ENCODE results near the gene ANKRD10. TPM values are rescaled to one million over a fixed set of nuclear protein-coding genes. Genes with fewer than 3 reads are reported as not detected.
"Not testable (repeated sequence)": the region's sequence is repeated elsewhere in the genome, so short reads cannot be mapped to it uniquely, and the experiment has no call there.

Gene ANKRD10
- 100 to 1,000 TPM; 114 to 138 TPM for total RNA-seq
- long read RNA-seq, donor 1, transcript ANKRD10-201 (6 exons, 2,495 nt): major isoform, 22 of 35 reads
- long read RNA-seq, donor 1, partial matches to known transcripts: 4 of 35 reads
- long read RNA-seq, donor 1, other reads (novel, unspliced or antisense): 9 of 35 reads
- long read RNA-seq, donor 2, transcript ANKRD10-201 (6 exons, 2,495 nt): major isoform, 77 of 136 reads
- long read RNA-seq, donor 2, transcript ANKRD10-202 (5 exons, 1,193 nt): minor isoform, 6 of 136 reads
- long read RNA-seq, donor 2, partial matches to known transcripts: 19 of 136 reads
- long read RNA-seq, donor 2, other reads (novel, unspliced or antisense): 33 of 136 reads

DNA sequence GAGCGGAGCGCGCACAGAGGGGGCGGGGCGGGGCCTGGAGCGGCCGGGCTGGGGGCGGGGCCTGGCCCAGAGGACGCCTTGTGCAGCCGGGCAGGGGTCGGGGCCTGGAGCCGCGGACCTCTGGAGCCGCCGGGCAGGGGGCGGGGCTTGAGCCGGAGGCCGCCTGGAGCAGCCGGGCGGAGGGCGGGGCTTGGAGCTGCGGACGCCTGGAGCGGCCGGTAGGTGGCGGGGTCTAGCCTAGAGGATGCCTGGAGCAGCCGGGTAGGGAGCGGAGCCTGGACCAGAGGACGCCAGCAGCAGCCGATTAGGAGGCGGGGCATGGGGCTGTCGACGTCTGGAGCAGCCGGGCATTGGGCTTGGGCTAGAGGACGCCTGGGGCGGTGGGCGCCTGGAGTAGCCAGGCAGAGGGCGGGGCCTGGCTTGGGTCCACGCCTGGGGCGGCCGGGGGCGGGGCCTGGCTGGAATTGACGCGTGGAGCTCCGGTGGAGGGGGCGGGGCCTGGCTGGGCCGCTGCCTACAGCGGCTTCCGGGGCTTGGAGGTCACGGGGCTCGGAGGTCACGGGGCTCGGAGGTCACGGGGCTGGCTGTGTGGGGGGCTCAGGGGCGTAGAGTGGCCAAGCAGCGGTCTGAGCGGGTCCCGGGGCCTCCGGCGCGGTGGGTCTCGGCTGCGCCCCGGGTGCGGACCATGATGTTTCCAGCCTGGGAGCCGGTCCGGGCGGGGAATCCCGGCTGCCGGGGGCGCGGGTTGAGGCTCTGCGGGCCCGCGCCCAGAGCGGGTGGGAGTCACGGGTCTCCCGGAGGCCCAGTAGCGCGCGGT is at the start of gene ANKRD10:
Gene ANKRD10 (minus strand): TSS at position 13 of the 817 bp plus-strand sequence. CDS start 135 bp downstream, outside the sequence.
- intact Hi-C loops (cut with DNase I): loop anchor here (10.0 kb wide), 2 partner anchors 150 to 200 kb away; partner anchors contain the start of gene ING1 (in 1 of the 2)
- peak; percentile 100 for DNase-seq (ENCODE audit: low spot score)

DNA sequence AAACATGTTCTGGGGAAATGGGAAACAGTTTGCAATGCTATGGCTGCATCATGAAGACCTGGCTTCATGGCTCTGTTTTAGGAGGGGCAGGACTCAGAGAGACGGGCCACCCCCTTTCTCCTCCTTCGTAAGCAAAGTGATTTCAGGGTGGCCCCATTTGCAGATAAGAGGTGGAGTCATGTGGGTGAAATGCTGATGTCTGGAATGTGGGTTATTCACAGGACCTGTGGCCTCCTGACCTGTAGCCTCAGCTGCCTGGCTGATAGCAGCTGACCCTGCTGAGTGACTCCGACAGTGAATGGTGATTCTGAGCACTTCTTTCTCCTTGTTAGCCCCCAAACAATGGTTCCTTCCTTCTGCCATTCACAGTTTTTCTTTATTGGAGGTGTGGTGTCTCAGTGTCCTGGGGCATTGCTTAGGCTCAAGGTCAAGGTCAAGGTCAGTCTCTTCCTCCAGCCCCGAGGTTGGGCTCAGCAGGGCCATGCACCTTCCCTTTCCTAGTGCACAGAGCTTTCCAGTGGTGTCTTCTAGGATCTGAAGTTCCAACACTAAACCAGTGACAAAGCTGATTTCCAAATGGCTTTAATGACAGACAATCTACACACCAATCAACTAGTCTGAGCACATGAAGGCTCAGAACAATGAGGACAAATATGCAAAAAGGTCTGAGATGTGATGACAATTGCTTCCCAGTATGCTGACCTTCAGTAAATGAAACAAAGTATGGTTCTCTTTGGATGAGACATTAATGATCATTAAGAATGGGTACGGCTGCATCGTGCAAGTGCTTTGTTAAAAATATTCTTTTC is 49.6 kb upstream of the ANKRD10 start:
- intact Hi-C loops (cut with DNase I): no loop called here
- DNase-seq (ENCODE audit: low spot score): no peak

DNA sequence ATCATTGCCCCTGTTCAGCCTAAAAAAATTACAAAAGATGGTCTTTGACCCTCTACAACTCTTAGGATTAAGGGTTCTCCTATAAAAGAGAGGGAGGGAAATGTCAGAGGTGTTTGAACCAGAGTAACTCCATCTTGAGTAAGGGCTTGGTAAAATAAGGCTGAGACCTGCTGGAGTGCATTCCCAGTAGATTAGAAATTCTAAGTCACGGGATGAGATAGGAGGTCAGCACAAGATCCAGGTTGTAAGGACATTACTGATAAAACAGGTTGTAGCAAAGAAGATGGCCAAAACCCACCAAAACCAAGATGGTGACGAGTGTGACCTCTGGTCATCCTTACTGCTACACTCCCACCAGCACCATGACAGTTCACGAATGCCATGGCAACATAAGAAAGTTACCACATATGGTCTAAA is 48.7 kb upstream of the ANKRD10 start:
- intact Hi-C loops (cut with DNase I): no loop called here
- DNase-seq (ENCODE audit: low spot score): no peak

DNA sequence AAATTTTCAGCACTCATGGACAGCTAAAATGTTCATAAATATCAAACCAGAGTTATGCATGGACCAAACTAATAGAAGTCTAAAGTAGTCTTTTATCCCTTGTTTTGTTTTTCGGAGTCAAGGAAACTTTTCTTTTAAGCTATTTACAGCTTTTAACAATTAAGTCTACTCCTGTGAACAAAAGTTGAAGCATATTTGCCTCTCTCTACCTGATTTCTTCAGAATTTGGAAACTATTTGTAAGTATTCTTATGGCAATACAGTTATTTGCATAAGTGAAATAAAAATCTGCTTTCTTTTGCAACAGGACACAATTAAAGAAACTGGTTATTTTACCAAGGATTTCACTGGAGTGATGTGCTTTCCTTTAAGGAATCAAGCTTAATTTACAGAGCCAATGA is 47.1 kb upstream of the ANKRD10 start:
- intact Hi-C loops (cut with DNase I): no loop called here
- DNase-seq (ENCODE audit: low spot score): no peak

DNA sequence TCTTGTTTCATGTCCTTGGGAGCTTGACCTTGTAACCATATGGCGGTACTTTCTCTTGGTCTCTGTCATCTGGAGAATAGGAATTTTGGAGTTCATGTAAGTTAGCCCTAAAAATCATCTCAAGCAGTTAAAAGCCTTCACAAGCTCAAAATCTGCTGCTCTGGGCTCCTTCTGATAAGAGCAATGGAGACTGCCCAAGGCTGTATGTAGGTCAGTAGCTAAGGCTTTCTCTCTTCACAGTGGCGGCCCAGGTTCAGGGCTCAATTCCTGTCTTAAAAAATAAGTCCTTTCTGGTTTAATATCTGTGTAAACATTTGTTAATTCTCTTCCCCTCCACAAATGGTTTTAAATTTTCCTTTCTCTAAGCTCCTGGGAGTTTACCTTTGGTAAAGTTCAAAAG is 45.3 kb upstream of the ANKRD10 start:
- intact Hi-C loops (cut with DNase I): no loop called here
- no peak for DNase-seq (ENCODE audit: low spot score)

DNA sequence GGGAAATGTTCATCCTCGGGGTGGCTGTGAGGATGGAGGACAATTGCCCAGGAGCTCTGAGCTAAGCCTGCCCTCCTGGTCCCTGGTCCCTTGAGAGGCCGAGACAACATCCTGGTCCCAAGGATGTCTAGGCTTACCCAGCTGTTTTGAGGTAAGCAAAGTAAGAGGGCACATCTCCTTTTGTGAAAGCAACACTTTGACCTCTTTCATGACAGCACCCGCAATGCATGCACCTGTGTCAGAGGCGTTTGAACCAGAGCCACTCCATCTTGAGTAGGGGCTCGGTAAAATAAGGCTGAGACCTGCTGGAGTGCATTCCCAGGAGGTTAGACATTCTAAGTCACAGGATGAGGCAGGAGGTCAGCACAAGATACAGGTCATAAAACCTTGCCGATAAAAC is 43.1 kb upstream of the ANKRD10 start:
- intact Hi-C loops (cut with DNase I): no loop called here

DNA sequence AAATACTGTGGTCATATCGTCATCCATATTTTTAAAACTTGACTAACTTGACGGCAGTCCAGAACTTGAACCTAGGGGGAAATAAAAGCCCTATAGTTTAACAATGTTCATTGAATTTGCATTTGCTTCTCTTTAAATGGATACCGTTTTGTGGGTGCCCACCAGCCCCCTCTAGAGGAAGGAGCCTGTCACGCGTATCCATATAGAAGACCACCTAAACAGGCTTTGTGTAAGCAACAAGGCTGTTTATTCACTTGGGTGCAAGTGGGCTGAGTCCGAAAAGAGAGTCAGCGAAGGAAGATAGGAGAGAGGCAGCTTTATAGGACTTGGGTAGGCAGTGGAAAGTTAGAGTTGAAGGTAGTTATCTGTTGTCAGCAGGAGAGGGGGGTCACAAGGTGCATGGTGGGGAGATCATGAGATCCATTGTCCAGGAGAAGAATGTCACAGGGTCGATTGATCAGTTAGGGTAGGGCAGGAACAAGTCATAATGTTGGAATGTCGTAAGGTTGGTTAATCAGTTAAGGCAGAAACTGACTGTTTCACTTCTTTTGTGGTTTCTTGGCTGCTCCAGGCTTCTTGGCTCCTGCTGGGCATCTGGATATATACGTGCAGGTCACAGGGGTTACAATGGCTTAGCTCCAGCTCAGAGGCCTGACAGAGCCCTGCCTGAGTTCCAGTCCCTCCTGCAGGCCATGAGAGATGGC is 42.5 kb upstream of the ANKRD10 start:
- intact Hi-C loops (cut with DNase I): no loop called here
- no peak for DNase-seq (ENCODE audit: low spot score)

More for the DNA sequence above, 43.1 kb upstream of the ANKRD10 start:
- no peak for DNase-seq (ENCODE audit: low spot score)

DNA sequence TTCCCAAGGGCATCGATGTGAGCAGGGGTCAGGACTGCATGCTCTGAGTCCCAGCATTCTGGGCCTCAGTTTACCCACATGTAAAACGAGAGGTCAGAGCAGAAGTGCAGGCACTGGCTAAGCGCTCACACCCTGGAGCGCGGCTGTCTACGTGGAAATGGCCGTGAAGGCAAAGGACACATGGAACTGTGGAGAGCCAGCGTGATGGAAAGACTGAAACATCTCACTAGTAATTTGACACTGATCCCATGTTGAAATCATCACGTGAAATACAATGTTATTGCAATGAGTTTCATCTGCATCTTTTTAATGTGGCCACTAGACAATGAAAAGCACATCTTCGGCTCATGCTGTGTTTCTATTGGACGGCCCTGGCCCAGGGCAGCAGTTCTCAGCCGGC is 41.3 kb upstream of the ANKRD10 start:
- intact Hi-C loops (cut with DNase I); DNase-seq (ENCODE audit: low spot score): not testable (repeated sequence)

DNA sequence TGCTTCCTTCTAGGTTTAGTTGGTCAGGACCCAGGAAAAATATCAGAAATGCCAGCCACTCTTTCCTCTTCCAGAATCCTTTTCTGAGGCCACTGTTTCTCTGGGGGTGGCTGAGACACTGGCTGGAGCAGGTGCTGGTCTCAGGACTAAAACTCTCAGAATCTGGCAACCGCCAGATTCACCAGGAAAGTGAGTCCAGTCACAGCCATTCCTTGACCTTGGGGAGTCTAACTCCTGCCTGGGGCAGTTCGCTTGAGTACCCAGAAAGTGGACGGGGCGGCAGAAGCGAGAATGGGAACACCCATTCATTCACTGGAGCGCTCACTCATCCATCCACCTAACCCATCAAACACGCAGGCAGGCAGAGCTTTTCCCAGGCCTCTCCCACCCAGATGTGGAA is 40.7 kb upstream of the ANKRD10 start:
- DNase-seq (ENCODE audit: low spot score); intact Hi-C loops (cut with DNase I): not testable (repeated sequence)

DNA sequence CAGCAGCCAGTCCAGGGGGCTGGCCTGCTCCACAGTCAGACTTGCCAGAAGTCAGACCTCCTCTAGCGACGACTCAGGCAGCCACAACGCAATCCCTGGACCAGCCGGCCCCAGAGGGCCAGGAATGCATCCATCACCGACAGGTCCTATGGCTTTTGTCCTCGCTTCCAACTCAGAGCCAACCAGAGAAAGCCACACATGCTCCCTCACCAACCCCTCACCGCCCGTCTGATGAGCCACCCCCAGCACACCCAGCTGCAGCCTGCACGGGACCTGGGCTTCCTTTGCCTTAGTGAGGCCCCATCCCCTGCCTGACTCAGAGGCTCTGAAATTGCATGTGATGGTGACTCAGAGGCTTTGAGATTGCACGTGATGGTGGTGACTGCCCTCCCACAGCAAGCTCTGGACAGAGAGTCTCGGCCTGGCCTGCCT is 40.2 kb upstream of the ANKRD10 start:
- peak; percentile 90 for DNase-seq (ENCODE audit: low spot score)
- intact Hi-C loops (cut with DNase I): not testable (repeated sequence)

DNA sequence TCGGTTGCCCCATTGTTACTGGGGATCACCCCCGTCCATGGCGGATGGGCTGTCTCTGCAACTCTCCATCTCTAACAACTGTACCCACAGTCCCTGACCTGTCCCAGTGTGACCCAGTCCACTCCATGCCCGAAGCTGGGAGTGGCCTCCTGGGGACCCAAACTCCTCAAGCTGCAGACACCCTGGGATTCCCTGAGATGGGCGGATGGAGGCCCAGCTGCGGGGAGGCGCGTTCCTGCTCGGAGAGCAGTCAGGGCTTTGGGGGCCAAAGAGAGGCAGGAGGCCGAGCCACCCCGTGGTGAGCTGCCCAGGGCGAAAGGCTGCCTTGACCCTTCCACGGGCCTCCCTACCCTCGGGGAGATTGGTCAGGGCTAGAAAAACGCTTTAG is 39.7 kb upstream of the ANKRD10 start:
- DNase-seq (ENCODE audit: low spot score); intact Hi-C loops (cut with DNase I): not testable (repeated sequence)

DNA sequence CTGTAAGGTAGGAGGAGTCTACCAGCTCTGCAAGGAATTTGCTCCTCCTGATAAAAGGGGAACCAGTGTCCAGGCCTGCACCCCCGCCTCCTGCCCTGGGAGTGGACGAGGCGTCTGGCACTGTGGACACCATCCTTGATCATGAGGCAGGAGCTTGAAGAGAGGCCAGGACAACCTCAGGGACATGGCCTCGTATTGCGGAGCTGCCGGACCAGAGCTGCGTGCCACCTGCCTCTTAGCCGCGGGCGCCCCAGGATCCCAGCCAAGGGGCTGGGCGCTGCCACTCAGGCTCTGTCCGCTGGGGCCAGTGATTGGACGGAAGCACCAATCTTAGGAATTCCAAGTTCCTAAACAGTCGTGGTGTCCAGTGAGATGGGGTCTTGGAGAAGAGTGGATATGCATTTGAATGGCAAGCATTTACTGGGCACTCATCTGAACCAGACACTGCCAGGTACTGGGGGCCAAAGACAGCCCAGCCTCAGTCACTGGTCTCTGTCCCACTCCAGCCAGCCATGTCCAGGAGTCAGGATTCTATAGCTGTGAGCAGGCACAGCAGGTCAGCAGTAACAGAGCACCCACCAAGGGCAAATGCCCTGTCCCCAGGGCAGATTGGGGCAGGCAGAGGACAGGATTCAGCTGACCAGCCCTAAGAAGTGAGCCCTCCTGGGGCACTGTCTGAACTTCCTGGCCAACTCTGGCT is 39.1 kb upstream of the ANKRD10 start:
- DNase-seq (ENCODE audit: low spot score): no peak
- intact Hi-C loops (cut with DNase I): no loop called here

DNA sequence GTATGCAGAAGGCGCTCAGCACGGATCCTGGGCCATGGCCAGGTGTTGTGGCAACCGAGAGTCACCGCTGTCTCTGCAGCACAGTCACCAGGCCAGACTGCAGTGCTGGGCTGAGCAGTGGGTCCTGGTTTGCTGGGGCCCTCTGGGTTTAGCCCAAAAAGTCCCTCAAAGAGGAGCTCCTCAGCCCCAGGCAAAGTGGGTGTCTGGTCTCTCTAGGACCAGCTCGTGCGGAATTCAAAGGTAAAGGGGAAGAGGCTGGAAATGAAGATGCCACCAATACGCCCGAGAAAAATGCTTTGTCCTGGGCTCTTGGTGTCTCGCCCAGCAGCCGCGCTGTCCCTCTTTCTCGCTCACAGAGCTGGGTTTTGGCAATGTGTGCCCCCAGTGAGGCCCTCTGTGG is 38.5 kb upstream of the ANKRD10 start:
- no peak for DNase-seq (ENCODE audit: low spot score)
- intact Hi-C loops (cut with DNase I): no loop called here

DNA sequence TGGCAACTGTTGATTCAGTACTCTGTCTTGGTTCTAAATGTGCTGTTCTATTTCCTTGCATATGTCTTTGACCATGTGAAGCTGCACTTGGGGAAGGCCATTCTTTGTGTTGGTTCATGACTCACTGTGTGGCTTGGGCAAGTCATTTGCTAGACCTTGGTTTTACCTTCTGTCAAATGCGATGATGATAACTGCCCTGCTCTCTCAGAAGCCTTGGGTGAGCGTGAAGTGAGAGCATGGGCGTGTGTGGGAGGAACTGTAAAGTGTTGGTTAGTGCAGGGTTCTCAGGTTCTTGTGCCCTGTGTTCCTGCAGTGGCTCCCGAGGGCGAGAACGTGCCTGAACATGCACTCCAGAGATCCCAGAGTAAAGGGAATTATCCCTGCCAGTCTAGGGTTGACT is 37.3 kb upstream of the ANKRD10 start:
- DNase-seq (ENCODE audit: low spot score); intact Hi-C loops (cut with DNase I): not testable (repeated sequence)

DNA sequence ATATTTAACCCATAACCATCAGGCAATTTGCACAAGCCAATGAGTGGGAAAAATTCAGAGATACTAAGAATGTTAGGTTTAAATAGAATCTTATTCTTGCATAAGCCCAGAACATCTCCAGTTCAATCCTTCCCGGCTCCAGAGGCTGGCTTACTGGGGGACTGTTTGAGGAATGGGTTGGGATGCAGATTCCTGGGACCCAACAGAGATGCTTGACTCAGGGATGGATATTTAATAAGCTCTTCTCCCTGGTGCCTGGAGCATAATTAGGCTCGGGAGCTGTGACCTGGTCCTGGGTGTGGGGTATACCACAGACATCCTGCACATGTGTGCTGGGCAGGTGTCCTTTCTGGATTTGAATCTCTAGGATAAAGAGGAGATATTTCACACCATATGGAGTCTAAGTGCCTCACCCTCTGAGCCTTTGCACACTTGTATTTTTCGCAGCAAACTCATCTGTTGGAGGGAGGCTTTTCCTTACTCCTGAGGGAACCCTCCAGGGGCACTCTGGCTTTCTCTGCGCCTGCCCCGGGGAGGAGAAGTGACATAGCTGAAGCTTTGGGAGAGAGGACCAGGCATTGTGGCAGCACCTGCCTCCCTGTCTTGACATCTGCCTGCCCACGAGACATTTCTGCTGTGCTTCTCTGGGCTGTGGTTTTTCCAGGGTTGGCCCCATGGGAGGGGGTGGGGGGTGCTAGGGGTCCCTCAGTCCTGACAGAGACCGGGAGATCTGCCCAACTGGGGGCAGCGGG is 36.1 kb upstream of the ANKRD10 start:
- no peak for DNase-seq (ENCODE audit: low spot score)
- intact Hi-C loops (cut with DNase I): no loop called here

DNA sequence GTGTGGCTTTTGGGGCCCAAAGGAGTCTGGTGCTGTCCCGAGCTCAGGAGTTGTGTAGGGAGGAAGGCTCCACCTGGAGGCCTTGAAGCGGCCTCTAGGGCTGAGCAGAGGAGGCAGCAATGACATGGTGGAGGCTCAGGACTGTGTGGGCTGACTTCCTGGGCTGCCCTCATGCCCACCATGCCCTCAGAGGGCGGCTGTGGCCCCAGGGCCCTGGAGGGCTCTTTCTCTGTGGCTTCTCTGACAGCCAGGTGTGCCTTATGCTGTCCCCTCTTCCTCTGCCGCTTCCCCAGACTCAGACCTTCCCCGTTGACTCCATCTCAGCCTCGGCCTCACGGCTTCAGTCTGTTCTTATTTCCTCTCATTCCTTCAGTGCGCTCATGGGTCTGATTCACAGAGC is 35.5 kb upstream of the ANKRD10 start:
- intact Hi-C loops (cut with DNase I): no loop called here
- no peak for DNase-seq (ENCODE audit: low spot score)

DNA sequence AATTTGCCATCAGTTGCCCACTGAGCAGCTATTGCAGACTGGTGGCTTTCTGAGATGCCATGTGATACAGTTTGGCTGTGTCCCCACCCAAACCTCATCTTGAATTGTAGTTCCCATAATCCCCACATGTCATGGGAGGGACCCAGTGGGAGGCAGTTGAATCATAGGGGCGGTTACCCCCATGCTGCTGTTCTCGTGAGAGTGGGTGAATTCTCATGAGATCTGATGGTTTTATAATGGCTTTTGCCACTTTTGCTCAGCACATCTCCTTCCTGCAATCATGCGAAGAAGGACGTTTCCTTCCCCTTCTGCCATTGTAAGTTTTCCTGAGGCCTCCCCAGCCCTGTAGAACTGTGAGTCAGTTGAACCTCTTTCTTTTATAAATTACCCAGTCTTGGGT is 34.8 kb upstream of the ANKRD10 start:
- no peak for DNase-seq (ENCODE audit: low spot score)
- intact Hi-C loops (cut with DNase I): loop anchor here in 1 of 2 donors (10.0 kb wide), 1 partner anchor 95 kb away; no protein-coding TSS in a partner anchor

DNA sequence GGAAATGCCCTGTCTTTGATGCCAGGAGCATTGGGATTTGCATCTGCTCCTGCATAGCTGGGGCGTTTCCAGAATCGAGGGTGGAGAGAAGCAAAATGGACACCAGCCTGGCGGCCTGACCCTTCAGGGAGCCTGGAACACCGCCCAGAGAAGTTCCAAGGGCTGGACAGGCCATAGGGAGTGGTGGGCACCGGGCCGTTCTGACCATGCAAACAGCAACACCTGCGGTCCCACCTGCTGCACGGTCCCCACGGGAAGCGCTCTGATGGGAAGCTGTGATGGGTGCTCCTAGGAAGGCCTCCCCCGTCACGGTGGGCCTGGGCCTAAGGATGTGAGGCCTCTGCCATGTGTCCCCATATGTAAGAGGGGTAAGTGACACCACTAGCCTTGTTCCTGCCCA is 34.2 kb upstream of the ANKRD10 start:
- intact Hi-C loops (cut with DNase I): loop anchor here in 1 of 2 donors (10.0 kb wide), 1 partner anchor 96 kb away; no protein-coding TSS in a partner anchor
- no peak for DNase-seq (ENCODE audit: low spot score)

Measured in posterior vena cava (tissue), 2 donors.